ENCODE measurements around the gene TLE5. TPM values are rescaled to one million over a fixed set of nuclear protein-coding genes. Genes with fewer than 3 reads are reported as not detected.

TLE5 gene
- polyA plus RNA-seq, 12 donors: 470 to 1,024 (median 663) TPM

DNA sequence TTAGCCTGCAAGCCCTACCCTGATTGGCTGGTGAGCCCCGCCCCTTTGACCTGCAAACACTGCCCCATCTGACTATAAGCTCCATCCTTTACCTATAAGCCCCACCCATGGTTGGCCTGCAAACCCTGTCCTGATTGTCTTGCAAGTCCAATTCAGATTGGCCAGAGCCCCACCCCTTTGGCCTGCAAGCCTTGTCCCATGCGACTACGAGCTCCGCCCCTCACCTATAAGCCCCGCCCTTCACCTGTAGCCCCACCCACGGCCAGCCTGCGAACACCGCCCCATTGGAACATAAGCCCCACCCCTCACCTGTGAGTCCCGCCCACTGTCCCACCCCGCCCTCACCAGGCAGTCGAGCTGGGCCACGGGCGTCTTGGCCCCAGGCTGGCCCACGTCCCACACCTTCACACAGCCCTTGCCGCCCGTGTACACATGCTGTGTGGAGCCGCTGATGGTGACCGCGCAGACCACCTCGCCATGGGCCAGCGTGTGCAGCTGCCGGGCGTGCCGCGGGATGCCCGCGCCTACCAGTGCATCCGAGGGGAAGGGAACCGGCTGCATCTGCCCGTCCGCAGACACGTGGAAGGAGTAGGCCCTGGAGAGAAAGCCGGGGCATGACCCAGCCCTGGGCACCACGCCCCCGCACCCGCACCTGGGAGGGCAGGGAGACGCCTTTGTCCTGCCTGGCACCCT, 56.1 kb downstream of the TLE5 start:
- no peak for DNase-seq

DNA sequence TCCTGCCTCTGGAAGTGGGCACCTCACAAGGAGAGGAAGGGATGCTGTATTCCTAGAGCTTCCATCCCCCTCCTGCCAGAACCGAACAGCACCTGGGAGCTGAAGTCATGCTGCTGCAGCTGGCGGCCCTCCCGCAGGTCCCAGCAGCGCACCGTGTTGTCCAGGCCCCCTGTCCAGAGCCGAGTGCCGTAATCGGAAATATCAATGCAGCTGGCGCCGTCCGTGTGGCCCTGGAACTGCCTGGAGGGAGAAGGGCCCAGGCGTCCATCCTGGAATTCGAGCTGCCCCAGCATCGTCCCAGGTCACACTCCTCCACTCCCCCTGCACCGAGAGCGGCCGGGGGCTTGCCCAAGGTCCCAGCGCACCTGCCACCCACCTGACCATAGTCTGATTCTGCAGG, 57.0 kb downstream of the TLE5 start:
- no peak for DNase-seq

DNA sequence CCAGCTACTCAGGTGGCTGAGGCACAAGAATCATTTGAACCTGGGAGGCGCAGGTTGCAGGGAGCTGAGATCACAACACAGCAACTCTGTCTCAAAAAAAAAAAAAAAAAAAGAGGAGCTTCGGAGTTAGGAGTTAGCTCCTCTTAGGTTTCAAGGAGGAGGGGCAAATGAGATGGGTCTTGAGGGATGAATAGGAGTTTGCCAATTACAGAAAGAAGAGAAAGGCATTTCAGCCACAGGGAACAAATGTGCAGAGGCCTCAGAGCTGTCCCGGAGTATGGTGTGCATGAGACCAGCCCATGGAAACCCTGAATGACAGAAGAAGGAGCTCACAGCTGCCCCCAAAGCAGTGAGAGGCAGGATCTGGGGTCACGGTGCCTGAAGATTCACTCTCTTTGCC, 57.8 kb downstream of the TLE5 start:
- DNase-seq: no peak

DNA sequence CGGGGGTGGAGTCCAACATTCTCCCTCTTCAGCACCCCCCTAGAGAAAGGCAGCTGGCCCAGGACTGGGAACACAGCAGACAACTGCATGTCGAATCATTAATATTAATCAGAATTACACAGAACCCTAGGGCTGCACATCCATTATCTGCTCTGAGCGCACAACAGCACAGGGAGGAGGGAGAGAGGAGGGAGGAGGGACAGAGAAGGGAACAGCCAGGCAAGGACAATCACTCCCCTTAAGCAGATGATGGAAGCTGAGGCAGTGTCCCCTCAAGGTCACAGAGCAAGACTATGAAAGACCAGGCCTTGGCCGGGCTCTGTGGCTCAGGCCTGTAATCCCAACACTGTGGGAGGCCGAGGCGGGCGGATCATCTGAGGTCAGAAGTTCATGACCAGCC, 59.2 kb downstream of the TLE5 start:
- DNase-seq: no peak

Other genes with a start within 250 kb of the TLE5 start
- 1 to 10 TPM in 11 of 12 donors, not detected in 1; 4.9 to 7.2 (median 6.4) TPM for gene ZNF554, start 242.6 kb downstream of the TLE5 start, polyA plus RNA-seq (ENCODE audit: insufficient read length in 12 of 12)
- 10 to 100 TPM in 10 of 12 donors, 1 to 10 TPM in 1, not detected in 1; 8.0 to 21.9 (median 14.7) TPM for gene ZNF555, start 221.0 kb downstream of the TLE5 start, polyA plus RNA-seq (ENCODE audit: insufficient read length in 12 of 12)
- gene ZNF556, start 195.2 kb downstream of the TLE5 start, polyA plus RNA-seq (ENCODE audit: insufficient read length in 12 of 12): 100 to 1,000 TPM in 1 of 12 donors, 10 to 100 TPM in 11; 12.9 to 123 (median 47.8) TPM
- 10 to 100 TPM in 1 of 12 donors, 1 to 10 TPM in 9, not detected in 2; 2.9 to 11.6 (median 3.5) TPM for gene ZNF57, start 161.6 kb downstream of the TLE5 start, polyA plus RNA-seq (ENCODE audit: insufficient read length in 12 of 12)
- 1 to 10 TPM in 10 of 12 donors, not detected in 2; 3.8 to 8.9 (median 4.8) TPM for gene ZNF77, start 117.5 kb downstream of the TLE5 start, polyA plus RNA-seq (ENCODE audit: insufficient read length in 12 of 12)
- gene TLE6, start 84.9 kb downstream of the TLE5 start, polyA plus RNA-seq (ENCODE audit: insufficient read length in 12 of 12): under 1 TPM in 10 of 12 donors, not detected in 2; 0.21 to 0.92 (median 0.63) TPM
- 100 to 1,000 TPM in 1 of 12 donors, 10 to 100 TPM in 10, not detected in 1; 20.0 to 107 (median 28.4) TPM for gene TLE2, start 33.2 kb downstream of the TLE5 start, polyA plus RNA-seq (ENCODE audit: insufficient read length in 12 of 12)
- 100 to 1,000 TPM in 1 of 12 donors, 10 to 100 TPM in 11; 40.7 to 169 (median 59.3) TPM for gene GNA11, start 31.9 kb upstream of the TLE5 start, polyA plus RNA-seq (ENCODE audit: insufficient read length in 12 of 12)
- gene GNA15, start 73.5 kb upstream of the TLE5 start, polyA plus RNA-seq (ENCODE audit: insufficient read length in 12 of 12): 1 to 10 TPM in 9 of 12 donors, under 1 TPM in 1, not detected in 2; 0.93 to 8.7 (median 1.5) TPM
- 1 to 10 TPM in 1 of 12 donors, under 1 TPM in 9, not detected in 2; 0.12 to 1.7 (median 0.29) TPM for gene S1PR4, start 116.3 kb upstream of the TLE5 start, polyA plus RNA-seq (ENCODE audit: insufficient read length in 12 of 12)
- gene NCLN, start 123.4 kb upstream of the TLE5 start, polyA plus RNA-seq (ENCODE audit: insufficient read length in 12 of 12): 10 to 100 TPM in 11 of 12 donors, not detected in 1; 17.7 to 44.3 (median 24.3) TPM
- 1 to 10 TPM in 1 of 12 donors, under 1 TPM in 10, not detected in 1; 0.04 to 8.5 (median 0.35) TPM for gene CELF5, start 162.2 kb upstream of the TLE5 start, polyA plus RNA-seq (ENCODE audit: insufficient read length in 12 of 12)